Liver (tissue), 3 donors: Measurements from ENCODE around the gene NLRC5.
"Not testable (repeated sequence)": the region's sequence is repeated elsewhere in the genome, so short reads cannot be mapped to it uniquely, and the experiment has no call there.

Experiments used
- ATF3 ChIP-seq: IDR thresholded peaks from 2 replicates; pipeline ENCODE4 v1.6.1; 2016; ENCODE audit warnings: antibody characterized with exemption
- CTCF ChIP-seq: fragments of 150-350 bp; IDR thresholded peaks from 2 replicates; pipeline ENCODE4 v1.5.1; 2017; ENCODE audit warnings: improper control_type of control experiment, low read depth, low read length; ENCODE audit not compliant: missing input control
- EGR1 ChIP-seq, 2 donors: IDR thresholded peaks; 2 replicates each; pipeline ENCODE4 v1.6.1; 2016 to 2018; ENCODE audit warnings: antibody characterized with exemption in 2 of 2, low read depth in 2 of 2
- FOXA1 ChIP-seq: IDR thresholded peaks from 2 replicates; pipeline ENCODE4 v1.6.1; 2016; ENCODE audit warnings: antibody characterized with exemption
- JUND ChIP-seq, 2 donors: IDR thresholded peaks; 2 replicates each; pipeline ENCODE4 v1.6.1; 2016; ENCODE audit warnings: antibody characterized with exemption in 2 of 2
- MAX ChIP-seq: IDR thresholded peaks from 2 replicates; pipeline ENCODE4 v1.6.1; 2016; ENCODE audit warnings: antibody characterized with exemption
- NR2F2 ChIP-seq: IDR thresholded peaks from 2 replicates; pipeline ENCODE4 v1.6.1; 2016; ENCODE audit warnings: antibody characterized with exemption
- RAD21 ChIP-seq, 2 donors: IDR thresholded peaks; 2 replicates each; pipeline ENCODE4 v1.6.1; 2016; ENCODE audit warnings: antibody characterized with exemption in 2 of 2, mild to moderate bottlenecking in 2 of 2
- REST ChIP-seq: IDR thresholded peaks from 2 replicates; pipeline ENCODE4 v1.6.1; 2016; ENCODE audit warnings: antibody characterized with exemption, mild to moderate bottlenecking
- RXRA ChIP-seq, 2 donors: IDR thresholded peaks; 2 replicates each; pipeline ENCODE4 v1.6.1; 2017 to 2018; ENCODE audit warnings: antibody characterized with exemption in 2 of 2, mild to moderate bottlenecking in 1 of 2
- TAF1 ChIP-seq: conservative IDR thresholded peaks from 2 replicates; pipeline ENCODE4 v1.6.1; 2016; ENCODE audit warnings: antibody characterized with exemption, mild to moderate bottlenecking
- YY1 ChIP-seq: IDR thresholded peaks from 2 replicates; pipeline ENCODE4 v1.6.1; 2016; ENCODE audit warnings: antibody characterized with exemption, mild to moderate bottlenecking
- donor health status: healthy.
- donor health status: healthy.

GRCh38 chr16:57005597-57005996 lies 16.2 kb downstream of the NLRC5 start:
- TF ChIP-seq RAD21 (IDR thresholded peaks at IDR 0.05); YY1; CTCF; REST; TAF1; RXRA (IDR thresholded peaks at IDR 0.05); FOXA1; JUND (IDR thresholded peaks at IDR 0.05); MAX; EGR1 (IDR thresholded peaks at IDR 0.05; ENCODE audit: low read depth in 2 of 2); NR2F2; ATF3: not testable (repeated sequence)
